HG03378 (cell line): ENCODE results near the gene PPP1R9A.

ENCODE experiments used
- ATAC-seq: cut with Tn5 transposase; IDR thresholded peaks from one replicate; pipeline ENCODE4 v1.9.1; 2021; ENCODE audit warnings: mild to moderate bottlenecking, moderate library complexity; ENCODE audit not compliant: unreplicated experiment

PPP1R9A gene

GRCh38 chr7:95246831-95247370 lies 339.5 kb downstream of the PPP1R9A start:
- ATAC-seq: no peak

GRCh38 chr7:95250571-95250970 lies 343.2 kb downstream of the PPP1R9A start:
- no peak for ATAC-seq

GRCh38 chr7:95251966-95252365 lies 344.6 kb downstream of the PPP1R9A start:
- ATAC-seq: no peak

GRCh38 chr7:95253986-95254385 lies 346.6 kb downstream of the PPP1R9A start:
- no peak for ATAC-seq

GRCh38 chr7:95255691-95256090 lies 348.3 kb downstream of the PPP1R9A start:
- ATAC-seq: no peak

- no peak for ATAC-seq
Measured at GRCh38 chr7:95261895-95262415, 354.6 kb downstream of the PPP1R9A start.

GRCh38 chr7:95262875-95263274 lies 355.5 kb downstream of the PPP1R9A start:
- no peak for ATAC-seq

GRCh38 chr7:95263785-95264362 lies 356.5 kb downstream of the PPP1R9A start:
- no peak for ATAC-seq

- no peak for ATAC-seq
Measured at GRCh38 chr7:95264363-95264891, 357.0 kb downstream of the PPP1R9A start.

- ATAC-seq: no peak
Measured at GRCh38 chr7:95265634-95266033, 358.2 kb downstream of the PPP1R9A start.

GRCh38 chr7:95267754-95268153 lies 360.4 kb downstream of the PPP1R9A start:
- no peak for ATAC-seq

- ATAC-seq: no peak
Measured at GRCh38 chr7:95269640-95270039, 362.2 kb downstream of the PPP1R9A start.

- no peak for ATAC-seq
Measured at GRCh38 chr7:95276114-95276513, 368.7 kb downstream of the PPP1R9A start.

- no peak for ATAC-seq
Measured at GRCh38 chr7:95279417-95279816, 372.0 kb downstream of the PPP1R9A start.

GRCh38 chr7:95286096-95286495 lies 378.7 kb downstream of the PPP1R9A start:
- no peak for ATAC-seq

- no peak for ATAC-seq
Measured at GRCh38 chr7:95290166-95290830, 382.9 kb downstream of the PPP1R9A start.

GRCh38 chr7:95295397-95295796 lies 388.0 kb downstream of the PPP1R9A start:
- ATAC-seq: no peak

- ATAC-seq: no peak
Measured at GRCh38 chr7:95296456-95296855, 389.1 kb downstream of the PPP1R9A start.

- ATAC-seq: no peak
Measured at GRCh38 chr7:95297041-95297440, 389.6 kb downstream of the PPP1R9A start.

- no peak for ATAC-seq
Measured at GRCh38 chr7:95298091-95298490, 390.7 kb downstream of the PPP1R9A start.

GRCh38 chr7:95303013-95303905 lies 395.9 kb downstream of the PPP1R9A start:
- ATAC-seq: no peak
